Urinary bladder (tissue), 4 donors: ENCODE results near the gene MYO3B. TPM values are rescaled to one million over a fixed set of nuclear protein-coding genes. Genes with fewer than 3 reads are reported as not detected.
A peak's percentile ranks its signal among the peaks of the same experiment; 100 is the strongest.

Experiments used
- DNase-seq: peaks from one replicate; pipeline ENCODE4 v3.0.0-alpha.2; 2015; ENCODE audit errors: extremely low spot score
- H3K27ac ChIP-seq: one replicate; pipeline ENCODE4 v1.5.1; 2013; ENCODE audit warnings: low read depth, mild to moderate bottlenecking, moderate library complexity
- H3K36me3 ChIP-seq: one replicate; pipeline ENCODE4 v1.6.1; 2013; ENCODE audit warnings: mild to moderate bottlenecking, moderate library complexity; ENCODE audit not compliant: insufficient read depth
- H3K4me1 ChIP-seq: one replicate; pipeline ENCODE4 v1.6.1; 2013; ENCODE audit warnings: mild to moderate bottlenecking, moderate library complexity; ENCODE audit not compliant: insufficient read depth
- H3K4me3 ChIP-seq: one replicate; pipeline ENCODE4 v1.5.1; 2013; ENCODE audit warnings: low read depth, low read length
- WGBS: extraction: QIAGEN DNeasy Blood & Tissue Kit; methylation state at CpG from one replicate; pipeline ENCODE4 v1.1.7; 2013; 5-methylcytosine and 5-hydroxymethylcytosine counted together
- polyA plus RNA-seq: library from polyadenylated mRNA; stranded (reverse); fragments of 200-250 nt; gene quantifications from one replicate; pipeline ENCODE4 v1.2.3, GENCODE V29; 2013
- total RNA-seq: library from RNA; depleted of rRNA; stranded (reverse); fragments of >200 nt; gene quantifications from one replicate; pipeline ENCODE4 v1.2.3, GENCODE V29; 2014
- donor health status: healthy with polysubstance abuse.
- donor health status: healthy.

MYO3B gene
- total and polyA plus RNA-seq, 2 donors: 0.44 to 2.8 TPM

DNA sequence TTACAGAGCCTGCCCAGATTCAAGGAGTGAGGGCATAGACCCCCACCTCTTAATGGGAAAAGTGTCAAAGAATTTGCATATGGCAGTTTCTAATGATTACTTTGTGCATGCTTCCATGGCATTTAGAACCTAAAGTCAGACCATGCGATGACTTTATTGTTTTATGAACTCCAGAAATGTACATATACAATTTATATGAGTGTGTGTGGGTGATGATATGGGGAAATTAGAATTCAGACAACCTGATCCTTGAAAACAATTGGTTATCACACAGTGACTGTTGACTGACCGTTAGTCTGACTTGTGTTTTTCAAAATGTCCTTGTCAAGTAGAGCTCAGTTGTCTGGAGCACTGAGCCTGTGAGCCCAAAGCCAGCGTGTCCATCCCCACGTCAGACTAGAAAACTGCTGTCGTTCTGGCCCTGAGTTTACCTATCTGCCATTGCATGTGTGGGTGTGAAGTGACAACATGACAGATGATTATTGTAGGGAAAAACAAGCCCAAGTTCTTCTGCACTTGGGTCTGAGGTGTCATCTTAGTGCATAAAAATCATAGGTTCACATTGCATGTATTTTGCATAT, 128.4 kb downstream of the MYO3B start:
- H3K4me3 ChIP-seq: no peak overlapping the region
- no peak overlapping the region for H3K27ac ChIP-seq
- WGBS: 74% methylated on average over 5 of the region's 5 CpGs
- H3K4me1 ChIP-seq: no peaks in the 10 kb centered on the region
- no peak for DNase-seq
- no peaks in the 10 kb centered on the region for H3K36me3 ChIP-seq

- H3K27ac ChIP-seq: no peak overlapping the region
- 79% methylated on average over 2 of the region's 2 CpGs for WGBS
- DNase-seq: no peak
Observed at GRCh38 chr2:170307052-170307451, 129.1 kb downstream of the MYO3B start.

GRCh38 chr2:170307555-170308351, 129.8 kb downstream of the MYO3B start:
- 68% methylated on average over 4 of the region's 4 CpGs for WGBS
- Histone ChIP-seq H3K4me3 (no peak overlapping the region), H3K4me1 (no peaks in the 10 kb centered on the region), H3K36me3 (no peaks in the 10 kb centered on the region), H3K27ac (no peak overlapping the region)
- no peak for DNase-seq

More at GRCh38 chr2:170307052-170307451, 129.1 kb downstream of the MYO3B start:
- Histone ChIP-seq H3K36me3 (no peaks in the 10 kb centered on the region), H3K4me1 (no peaks in the 10 kb centered on the region), H3K4me3 (no peak overlapping the region)

- no peak overlapping the region for H3K27ac ChIP-seq
- H3K36me3 ChIP-seq: no peaks in the 10 kb centered on the region
- H3K4me3 ChIP-seq: no peak overlapping the region
- WGBS: 50% methylated on average over 5 of the region's 5 CpGs
- no peak for DNase-seq
- no peaks in the 10 kb centered on the region for H3K4me1 ChIP-seq
Observed at GRCh38 chr2:170310876-170311502, 133.0 kb downstream of the MYO3B start.

DNA sequence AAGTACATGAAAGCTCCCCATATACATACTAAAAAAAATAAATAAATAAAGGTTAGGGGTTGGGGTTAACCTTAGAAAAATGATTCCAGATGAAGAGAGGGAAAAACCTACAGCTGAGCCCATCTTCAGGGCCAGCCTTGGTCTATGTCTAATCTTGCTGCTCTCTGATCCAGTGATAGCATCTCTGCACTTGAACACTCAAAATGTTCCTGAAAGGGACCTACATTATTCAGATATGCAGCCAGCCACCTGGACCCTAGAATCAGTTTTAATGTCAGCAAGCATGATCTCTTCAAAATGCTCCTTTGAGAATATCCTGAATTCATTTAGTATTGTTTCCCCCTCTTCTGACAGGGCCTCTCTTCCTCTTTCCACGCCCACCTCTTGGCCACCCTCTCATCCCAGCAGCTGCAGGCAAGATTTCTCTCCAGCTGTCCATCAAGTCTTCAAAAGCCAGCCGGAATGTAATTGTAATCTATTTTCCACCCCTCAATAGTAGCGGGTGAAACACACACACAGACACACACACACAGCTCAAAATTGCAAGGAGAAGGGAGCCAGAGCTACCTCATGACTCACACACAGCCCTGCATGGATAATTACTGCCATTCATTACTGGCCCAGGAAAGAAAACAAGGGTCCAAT, 135.5 kb downstream of the MYO3B start:
- H3K4me1 ChIP-seq: no peaks in the 10 kb centered on the region
- 41% methylated on average over 3 of the region's 3 CpGs for WGBS
- DNase-seq: no peak

GRCh38 chr2:170313992-170314348, 136.0 kb downstream of the MYO3B start:
- DNase-seq: no peak
- no peak overlapping the region for H3K27ac ChIP-seq
- no peaks in the 10 kb centered on the region for H3K4me1 ChIP-seq
- 55% methylated on average over 3 of the region's 3 CpGs for WGBS
- no peak overlapping the region for H3K4me3 ChIP-seq
- H3K36me3 ChIP-seq: no peaks in the 10 kb centered on the region

More for the DNA sequence above, 135.5 kb downstream of the MYO3B start:
- Histone ChIP-seq H3K36me3 (no peaks in the 10 kb centered on the region), H3K4me3 (no peak overlapping the region), H3K27ac (no peak overlapping the region)

DNA sequence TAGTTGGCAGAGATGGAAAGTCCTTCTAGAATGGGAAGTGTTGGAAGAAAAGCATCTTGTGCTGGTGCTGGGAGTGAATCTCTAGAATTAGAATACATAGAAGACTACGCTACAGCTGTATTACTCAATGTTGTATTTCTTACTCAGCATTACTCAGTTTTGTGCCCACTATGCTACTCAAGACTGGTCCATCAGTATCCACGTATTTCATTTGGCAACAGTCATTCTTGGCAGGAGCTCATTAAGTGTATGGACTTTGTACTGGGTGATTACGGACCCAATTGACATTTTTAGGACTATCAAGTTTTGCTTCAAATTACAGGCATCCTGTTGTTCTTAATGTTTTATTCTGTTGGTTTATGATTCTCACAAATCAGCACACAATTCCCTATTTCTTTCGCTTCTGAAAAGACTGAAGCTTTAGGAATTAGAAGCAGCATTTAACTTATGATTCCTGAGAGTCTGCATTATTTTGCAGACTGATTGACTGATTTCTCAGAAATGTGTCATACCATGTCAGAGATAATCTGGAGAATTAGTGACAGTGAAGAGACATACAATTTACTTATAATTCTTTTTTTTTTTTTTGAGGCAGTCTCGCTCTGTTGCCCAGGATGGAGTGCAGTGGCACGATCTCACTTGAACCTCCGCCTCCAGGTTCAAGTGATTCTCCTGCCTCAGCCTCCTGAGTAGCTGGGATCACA, 136.9 kb downstream of the MYO3B start:
- no peak overlapping the region for H3K4me3 ChIP-seq
- WGBS: 83% methylated on average over 7 of the region's 7 CpGs
- no peaks in the 10 kb centered on the region for H3K36me3 ChIP-seq
- no peaks in the 10 kb centered on the region for H3K4me1 ChIP-seq
- no peak for DNase-seq
- H3K27ac ChIP-seq: no peak overlapping the region

GRCh38 chr2:170320948-170321347, 143.0 kb downstream of the MYO3B start:
- Histone ChIP-seq H3K4me1 (no peaks in the 10 kb centered on the region), H3K36me3 (no peaks in the 10 kb centered on the region), H3K4me3 (no peak overlapping the region), H3K27ac (no peak overlapping the region)
- DNase-seq: no peak
- 86% methylated on average over 3 of the region's 3 CpGs for WGBS

GRCh38 chr2:170321526-170321925, 143.6 kb downstream of the MYO3B start:
- H3K4me1 ChIP-seq: no peaks in the 10 kb centered on the region
- no peaks in the 10 kb centered on the region for H3K36me3 ChIP-seq
- no peak overlapping the region for H3K4me3 ChIP-seq
- no peak overlapping the region for H3K27ac ChIP-seq
- no peak for DNase-seq
- 88% methylated on average over 3 of the region's 3 CpGs for WGBS

DNA sequence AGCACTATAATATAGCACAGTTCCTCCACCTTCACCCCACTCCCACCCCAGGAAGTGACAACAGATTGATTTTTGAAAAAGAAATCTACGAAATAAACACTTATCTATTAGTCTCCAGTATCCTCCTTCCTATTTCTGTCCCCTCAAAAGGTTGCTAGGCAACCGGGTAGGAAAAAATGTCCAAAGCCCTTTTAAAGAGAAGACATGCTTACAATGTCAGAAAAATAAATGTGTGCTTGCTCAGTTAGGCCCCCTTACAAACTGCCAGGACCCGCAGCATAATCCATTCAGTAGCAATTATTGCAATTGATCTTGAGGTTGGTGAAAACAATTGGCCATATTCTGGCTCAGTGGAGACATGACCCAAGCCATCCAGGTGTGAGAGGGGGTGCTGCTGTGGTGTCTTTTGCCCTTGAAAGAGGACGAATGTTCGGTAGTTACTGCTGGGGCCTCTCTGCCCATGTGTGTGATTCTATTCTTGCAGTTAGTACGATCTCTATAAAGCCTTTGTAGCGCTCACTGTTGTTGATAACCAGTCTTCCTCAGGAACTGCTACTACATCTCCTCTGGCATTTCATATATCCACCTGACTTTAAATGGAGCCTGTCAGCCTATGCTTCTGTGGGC, 144.3 kb downstream of the MYO3B start:
- Histone ChIP-seq H3K4me1 (no peaks in the 10 kb centered on the region), H3K27ac (no peak overlapping the region), H3K4me3 (no peak overlapping the region), H3K36me3 (no peaks in the 10 kb centered on the region)
- WGBS: 80% methylated on average over 7 of the region's 7 CpGs
- DNase-seq: no peak

DNA sequence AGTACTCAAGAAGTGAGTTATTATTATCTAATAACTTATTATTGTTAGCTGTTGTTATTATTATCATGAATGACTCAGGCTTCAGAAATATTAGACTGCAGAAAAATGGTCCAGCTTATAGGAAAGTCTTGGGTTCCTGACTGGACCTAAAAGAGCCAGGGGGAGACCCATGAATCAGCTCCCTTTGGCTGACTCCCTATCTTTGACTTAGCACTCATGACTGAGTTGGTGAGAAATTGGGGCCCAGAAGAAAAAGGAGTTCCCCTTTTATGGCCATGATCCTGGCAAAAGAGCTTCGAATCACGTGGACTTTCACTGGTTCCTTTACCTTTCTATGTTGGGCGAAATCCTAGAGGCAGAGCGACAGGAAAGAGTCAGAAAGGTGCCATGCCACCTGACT, 145.8 kb downstream of the MYO3B start:
- 52% methylated on average over 4 of the region's 4 CpGs for WGBS
- Histone ChIP-seq H3K27ac (no peak overlapping the region), H3K4me3 (no peak overlapping the region), H3K4me1 (no peaks in the 10 kb centered on the region), H3K36me3 (no peaks in the 10 kb centered on the region)
- no peak for DNase-seq

DNA sequence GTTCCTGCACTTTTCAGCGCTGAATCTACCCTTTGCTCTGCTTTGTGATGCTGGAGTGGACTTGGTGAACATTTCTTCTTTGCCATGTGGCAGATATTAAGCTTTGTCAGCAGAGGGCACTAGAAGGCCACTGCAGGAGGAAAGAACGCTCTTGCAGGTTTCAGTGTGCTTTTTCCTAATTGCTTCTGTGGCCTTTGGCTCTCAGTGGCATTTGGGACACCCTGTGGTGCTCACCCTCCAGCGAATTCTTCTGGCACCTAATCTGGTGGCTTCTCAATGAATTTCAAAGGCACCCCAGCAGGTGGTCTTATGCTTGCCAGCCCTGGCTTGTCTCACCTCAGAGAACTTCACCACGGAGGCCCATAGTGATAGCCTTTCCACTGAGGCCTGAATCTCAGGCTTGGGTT, 146.7 kb downstream of the MYO3B start:
- no peaks in the 10 kb centered on the region for H3K36me3 ChIP-seq
- H3K4me3 ChIP-seq: no peak overlapping the region
- 17% methylated on average over 4 of the region's 4 CpGs for WGBS
- DNase-seq: no peak
- H3K4me1 ChIP-seq: no peaks in the 10 kb centered on the region
- no peak overlapping the region for H3K27ac ChIP-seq

GRCh38 chr2:170330881-170331280, 152.9 kb downstream of the MYO3B start:
- Histone ChIP-seq H3K4me3 (peak overlapping the region; percentile 18), H3K4me1 (no peaks in the 10 kb centered on the region), H3K27ac (peak overlapping the region; percentile 23), H3K36me3 (no peaks in the 10 kb centered on the region)
- WGBS: 88% methylated on average over 1 of the region's 1 CpG
- no peak for DNase-seq
